GM19397 (cell line): Measurements from ENCODE around the gene CLSTN2.

Source experiments
- ATAC-seq: cut with Tn5 transposase; IDR thresholded peaks from one replicate; pipeline ENCODE4 v1.9.1; 2021; ENCODE audit warnings: mild to moderate bottlenecking, moderate library complexity; ENCODE audit not compliant: unreplicated experiment

CLSTN2 gene

GRCh38 chr3:139994891-139995290, 59.9 kb downstream of the CLSTN2 start:
- ATAC-seq = no peak

GRCh38 chr3:140004271-140004670, 69.3 kb downstream of the CLSTN2 start:
- ATAC-seq = no peak

- ATAC-seq = no peak
Observed at GRCh38 chr3:140006331-140006730, 71.3 kb downstream of the CLSTN2 start.

- no peak for ATAC-seq
Observed at GRCh38 chr3:140007081-140007480, 72.1 kb downstream of the CLSTN2 start.

GRCh38 chr3:140007911-140008869, 73.2 kb downstream of the CLSTN2 start:
- no peak for ATAC-seq

GRCh38 chr3:140010391-140010790, 75.4 kb downstream of the CLSTN2 start:
- no peak for ATAC-seq

- ATAC-seq = no peak
Observed at GRCh38 chr3:140011086-140011485, 76.1 kb downstream of the CLSTN2 start.

- ATAC-seq = no peak
Observed at GRCh38 chr3:140011611-140012277, 76.8 kb downstream of the CLSTN2 start.

GRCh38 chr3:140013220-140013619, 78.2 kb downstream of the CLSTN2 start:
- ATAC-seq = no peak

- ATAC-seq = no peak
Observed at GRCh38 chr3:140014831-140015495, 80.0 kb downstream of the CLSTN2 start.

GRCh38 chr3:140015741-140016140, 80.8 kb downstream of the CLSTN2 start:
- ATAC-seq = no peak

- ATAC-seq = no peak
Observed at GRCh38 chr3:140018556-140018955, 83.6 kb downstream of the CLSTN2 start.

GRCh38 chr3:140019946-140020345, 85.0 kb downstream of the CLSTN2 start:
- ATAC-seq = no peak

- no peak for ATAC-seq
Observed at GRCh38 chr3:140020541-140020940, 85.6 kb downstream of the CLSTN2 start.

- ATAC-seq = no peak
Observed at GRCh38 chr3:140021269-140021668, 86.3 kb downstream of the CLSTN2 start.

- no peak for ATAC-seq
Observed at GRCh38 chr3:140022066-140022770, 87.2 kb downstream of the CLSTN2 start.

- ATAC-seq = no peak
Observed at GRCh38 chr3:140023616-140024530, 88.9 kb downstream of the CLSTN2 start.

GRCh38 chr3:140031170-140031569, 96.2 kb downstream of the CLSTN2 start:
- ATAC-seq = no peak

- no peak for ATAC-seq
Observed at GRCh38 chr3:140034058-140034457, 99.1 kb downstream of the CLSTN2 start.

GRCh38 chr3:140035871-140036270, 100.9 kb downstream of the CLSTN2 start:
- no peak for ATAC-seq
